Fibroblast of lung (primary cell): ENCODE data around the gene STK32B.

ENCODE experiments used
- CTCF ChIP-seq, 2 donors: IDR thresholded peaks in 1 of 2; conservative IDR thresholded peaks in 1 of 2; 1 replicate in 1 of 2; 2 replicates in 1 of 2; pipeline ENCODE4 v1.5.1; 2011 to 2012; ENCODE audit warnings: low read length in 2 of 2, control low read depth in 1 of 2, inconsistent platforms in 1 of 2, low read depth in 1 of 2, mild to moderate bottlenecking in 1 of 2
- EZH2 ChIP-seq: IDR thresholded peaks from 2 replicates; pipeline ENCODE4 v1.5.1; 2012; ENCODE audit warnings: low read length, control low read depth, mild to moderate bottlenecking; ENCODE audit errors: missing control alignments

GRCh38 chr4:5224340-5224739, 173.1 kb downstream of the STK32B start:
- TF ChIP-seq CTCF (conservative IDR thresholded peaks at IDR 0.05 in 1 of 2, IDR thresholded peaks at IDR 0.05 in 1 of 2; ENCODE audit: low read depth in 1 of 2, low read length in 2 of 2) (no peak), EZH2 (no peak)
